Gastrocnemius medialis (tissue), 4 donors: ENCODE data around the gene RYR3.

Experiments
- POLR2A ChIP-seq, 2 donors: fragments of 450-650 bp; IDR thresholded peaks; one replicate each; pipeline ENCODE4 v1.6.1; 2017; ENCODE audit warnings: antibody characterized with exemption in 2 of 2, mild to moderate bottlenecking in 2 of 2, moderate library complexity in 2 of 2
- TF ChIP-seq, protein P1 (sequence below), 5 experiments: fragments of 450-650 bp in 3 of 5; fragments of 200-600 bp in 2 of 5; sonication (generic) in 2 of 5; IDR thresholded peaks in 4 of 5; conservative IDR thresholded peaks in 1 of 5; 1 replicate in 4 of 5; 2 replicates in 1 of 5; pipeline ENCODE4 v1.5.1; 2016 to 2019; ENCODE audit warnings: antibody characterized with exemption in 5 of 5, mild to moderate bottlenecking in 3 of 5, moderate library complexity in 3 of 5

DNA sequence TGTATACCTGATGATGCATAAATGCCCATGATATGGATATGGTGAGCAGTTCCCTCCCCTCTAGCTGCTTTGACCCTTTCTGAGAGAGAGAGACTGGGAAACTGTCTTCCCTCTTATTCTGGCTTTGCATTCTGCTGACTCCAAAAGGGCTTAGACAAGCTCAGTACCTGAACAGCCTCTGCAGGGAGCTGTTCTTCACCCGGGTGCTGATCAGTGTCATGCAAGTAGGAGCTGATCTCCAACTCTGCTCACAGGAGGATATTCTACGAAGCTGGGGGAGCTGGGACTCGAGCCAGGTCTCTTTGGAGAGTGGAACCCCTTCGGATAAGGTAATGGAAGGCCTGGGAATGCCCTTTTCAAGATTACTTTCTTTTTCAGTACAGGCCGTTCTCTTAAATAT lies 237.1 kb downstream of the RYR3 start:
- TF ChIP-seq, protein P1, sequence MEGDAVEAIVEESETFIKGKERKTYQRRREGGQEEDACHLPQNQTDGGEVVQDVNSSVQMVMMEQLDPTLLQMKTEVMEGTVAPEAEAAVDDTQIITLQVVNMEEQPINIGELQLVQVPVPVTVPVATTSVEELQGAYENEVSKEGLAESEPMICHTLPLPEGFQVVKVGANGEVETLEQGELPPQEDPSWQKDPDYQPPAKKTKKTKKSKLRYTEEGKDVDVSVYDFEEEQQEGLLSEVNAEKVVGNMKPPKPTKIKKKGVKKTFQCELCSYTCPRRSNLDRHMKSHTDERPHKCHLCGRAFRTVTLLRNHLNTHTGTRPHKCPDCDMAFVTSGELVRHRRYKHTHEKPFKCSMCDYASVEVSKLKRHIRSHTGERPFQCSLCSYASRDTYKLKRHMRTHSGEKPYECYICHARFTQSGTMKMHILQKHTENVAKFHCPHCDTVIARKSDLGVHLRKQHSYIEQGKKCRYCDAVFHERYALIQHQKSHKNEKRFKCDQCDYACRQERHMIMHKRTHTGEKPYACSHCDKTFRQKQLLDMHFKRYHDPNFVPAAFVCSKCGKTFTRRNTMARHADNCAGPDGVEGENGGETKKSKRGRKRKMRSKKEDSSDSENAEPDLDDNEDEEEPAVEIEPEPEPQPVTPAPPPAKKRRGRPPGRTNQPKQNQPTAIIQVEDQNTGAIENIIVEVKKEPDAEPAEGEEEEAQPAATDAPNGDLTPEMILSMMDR (IDR thresholded peaks at IDR 0.05 in 4 of 5, conservative IDR thresholded peaks at IDR 0.05 in 1 of 5) = no peak
- no peak for TF ChIP-seq POLR2A (IDR thresholded peaks at IDR 0.05)
